Iris pigment epithelial cell (primary cell): ENCODE results near the gene NTM.
A peak's percentile ranks its signal among the peaks of the same experiment; 100 is the strongest.

ENCODE experiments used
- DNase-seq: peaks from one replicate; pipeline ENCODE4 v3.0.0-alpha.2; 2011; ENCODE audit warnings: low read depth

The NTM gene

DNA sequence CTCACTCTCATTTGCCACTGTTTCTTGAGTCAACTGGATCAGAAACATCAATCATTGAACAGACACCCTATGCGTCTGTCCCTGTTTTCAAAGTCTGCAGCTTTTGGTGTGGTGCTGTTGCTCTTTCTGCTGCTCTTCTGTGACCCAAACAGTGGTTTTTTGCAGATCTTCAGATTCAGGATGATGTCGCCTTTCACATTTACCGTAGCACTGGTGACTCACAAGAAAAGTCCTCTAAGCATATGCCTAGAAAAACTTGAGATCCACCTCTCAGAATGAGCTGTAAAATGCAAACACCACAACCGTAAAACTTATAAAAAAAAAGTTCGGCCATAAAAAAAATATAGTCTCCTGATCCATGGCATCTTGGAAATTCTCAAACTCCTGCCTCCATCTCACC, 400.4 kb downstream of the NTM start:
- DNase-seq, result peak; percentile 43

DNA sequence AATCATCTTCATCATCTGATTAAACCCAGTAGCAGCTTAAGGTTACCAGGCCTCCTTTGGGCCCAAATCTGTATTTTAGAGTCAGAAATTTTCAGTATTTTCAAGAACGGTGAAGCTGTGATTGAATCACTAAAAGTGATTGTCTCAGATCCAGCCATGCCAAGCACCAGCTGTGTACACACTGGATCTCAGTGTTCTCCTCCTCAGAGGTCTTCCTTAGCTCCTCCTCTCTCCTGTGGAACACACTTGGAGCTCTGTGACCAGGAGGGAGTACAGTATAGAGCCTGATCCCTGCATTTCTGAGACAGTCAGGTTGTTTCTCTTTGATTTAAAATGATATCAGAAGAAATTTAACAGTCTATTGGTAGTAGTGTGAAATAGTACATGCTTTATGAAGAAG, 401.1 kb downstream of the NTM start:
- no peak for DNase-seq

DNA sequence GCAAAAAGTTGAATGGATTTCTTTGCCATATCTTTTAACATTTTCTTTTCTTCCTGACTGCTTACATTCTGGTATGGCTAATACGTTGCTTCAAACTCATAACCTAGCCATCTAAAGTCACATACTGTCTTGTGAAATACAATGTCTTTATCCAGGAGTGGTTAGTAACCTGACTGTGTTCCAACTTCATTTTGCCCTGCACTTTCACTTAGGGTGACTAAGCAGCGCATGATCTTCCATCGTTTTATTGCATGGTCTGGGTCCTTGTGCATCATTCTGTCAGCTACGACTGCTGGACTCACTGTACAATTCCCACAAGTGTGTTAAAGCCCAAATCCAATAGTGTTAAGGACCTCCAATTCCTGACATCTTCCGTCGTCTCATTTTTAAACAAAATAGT, 403.2 kb downstream of the NTM start:
- DNase-seq, result peak; percentile 34

DNA sequence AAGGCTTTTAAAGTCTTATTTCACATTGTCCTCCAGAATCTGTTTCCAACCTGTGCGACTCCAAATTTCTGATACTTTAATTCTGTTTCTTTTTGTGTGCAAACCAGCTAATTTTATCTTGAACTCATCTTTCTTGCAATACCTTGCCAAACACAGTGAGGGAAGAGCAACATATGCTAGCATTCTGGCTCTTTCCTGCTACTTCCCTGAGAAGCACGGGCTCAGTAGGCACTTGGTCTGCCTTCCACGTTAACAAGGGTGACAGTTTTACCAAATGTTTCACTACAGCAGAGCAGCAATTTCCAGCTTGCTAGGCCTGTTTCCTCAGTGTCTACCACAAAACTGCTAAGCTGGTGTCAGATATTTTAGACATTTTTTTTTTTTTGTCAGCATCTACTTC, 405.8 kb downstream of the NTM start:
- DNase-seq, result no peak

DNA sequence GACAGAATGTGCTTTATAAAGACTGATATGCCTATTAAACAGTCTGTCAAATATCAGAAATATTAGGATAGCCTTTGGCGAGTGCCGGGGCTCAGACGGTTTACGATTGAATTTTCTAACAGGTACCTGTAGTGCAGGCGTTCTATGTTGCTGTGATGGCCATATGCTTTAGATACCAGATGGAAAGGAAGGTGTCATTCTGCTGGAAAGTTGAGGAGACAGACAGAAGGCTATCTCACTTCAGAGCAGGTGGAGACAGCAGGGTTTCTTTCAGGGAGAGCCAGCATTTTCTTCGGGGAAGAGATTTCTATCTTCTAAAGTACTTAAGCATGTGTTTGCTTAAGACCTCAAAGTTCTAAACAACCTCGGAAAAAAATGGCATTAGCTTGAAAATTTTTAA, 415.4 kb downstream of the NTM start:
- DNase-seq, result no peak

DNA sequence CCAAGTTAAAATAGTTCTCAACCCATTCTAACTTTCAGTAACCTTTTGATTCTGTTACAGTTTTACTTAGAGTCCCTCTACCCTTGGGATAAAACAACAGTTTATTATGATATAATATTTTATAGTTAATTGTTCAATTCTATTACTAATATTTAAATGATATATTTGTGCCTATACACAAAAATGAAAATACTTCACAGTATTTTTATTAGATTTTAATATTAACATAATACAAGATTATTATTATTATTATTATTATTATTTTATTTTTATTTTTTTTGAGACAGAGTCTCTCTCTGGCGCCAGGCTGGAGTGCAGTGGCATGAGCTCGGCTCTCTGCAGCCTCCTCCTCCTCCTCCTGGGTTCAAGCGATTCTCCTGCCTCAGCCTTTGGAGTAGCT, 416.7 kb downstream of the NTM start:
- no peak for DNase-seq

DNA sequence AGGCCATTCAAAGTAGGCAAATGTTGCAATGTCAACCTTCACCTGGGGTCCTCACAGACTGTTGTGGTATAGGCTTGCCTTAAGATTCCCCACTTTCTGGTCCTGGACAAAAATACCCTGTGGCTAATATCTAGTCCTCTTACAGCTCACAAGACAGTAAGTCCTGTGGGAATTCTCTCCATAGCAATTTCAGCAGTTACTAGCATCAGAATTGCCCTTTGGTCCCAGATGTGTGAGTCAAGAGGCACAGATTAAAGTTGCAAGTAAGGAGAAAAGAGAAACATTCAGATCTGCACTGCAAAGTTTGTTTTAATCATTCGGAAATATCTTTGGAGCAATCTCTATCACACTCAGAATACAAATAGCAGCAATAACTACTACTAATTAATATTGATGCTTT, 420.2 kb downstream of the NTM start:
- no peak for DNase-seq

DNA sequence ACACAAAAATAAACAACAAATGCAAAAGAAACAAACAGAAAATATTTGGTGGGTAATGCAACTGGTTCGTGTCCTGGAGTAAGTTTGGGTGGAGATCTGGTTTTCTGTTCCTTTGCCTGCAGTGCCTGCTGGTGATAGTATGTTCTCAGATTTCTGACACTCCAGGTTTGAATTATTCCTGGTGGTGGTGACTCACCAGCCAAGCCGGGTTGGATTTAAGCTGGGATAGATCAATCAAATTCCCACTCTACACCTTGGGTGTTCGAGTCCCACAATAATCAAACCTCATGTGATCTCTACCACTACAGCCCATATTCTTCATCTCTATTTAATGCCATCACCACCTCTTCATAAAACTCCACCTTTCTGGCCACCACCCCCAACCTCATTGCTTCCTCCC, 421.8 kb downstream of the NTM start:
- DNase-seq, result no peak

DNA sequence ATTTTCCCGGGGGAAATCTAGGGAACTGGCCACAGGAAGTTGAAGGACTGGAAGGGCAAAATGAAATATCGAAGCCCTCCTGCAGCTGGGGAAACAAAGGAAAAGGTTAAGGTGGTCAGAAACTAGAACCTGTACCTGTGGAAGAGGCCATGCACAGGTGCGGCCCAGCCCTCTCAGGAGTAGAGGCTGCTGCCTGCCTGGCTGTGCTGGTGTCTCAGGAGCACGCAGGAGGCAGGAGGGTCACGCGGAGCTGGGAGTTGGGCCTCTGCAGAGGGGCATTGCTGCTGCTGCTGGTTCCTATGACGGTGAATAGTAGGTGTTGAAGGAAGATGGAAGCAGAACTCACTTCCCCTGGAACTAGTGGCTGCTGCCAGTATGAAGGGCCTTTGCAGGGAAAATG, 425.7 kb downstream of the NTM start:
- DNase-seq, result no peak

DNA sequence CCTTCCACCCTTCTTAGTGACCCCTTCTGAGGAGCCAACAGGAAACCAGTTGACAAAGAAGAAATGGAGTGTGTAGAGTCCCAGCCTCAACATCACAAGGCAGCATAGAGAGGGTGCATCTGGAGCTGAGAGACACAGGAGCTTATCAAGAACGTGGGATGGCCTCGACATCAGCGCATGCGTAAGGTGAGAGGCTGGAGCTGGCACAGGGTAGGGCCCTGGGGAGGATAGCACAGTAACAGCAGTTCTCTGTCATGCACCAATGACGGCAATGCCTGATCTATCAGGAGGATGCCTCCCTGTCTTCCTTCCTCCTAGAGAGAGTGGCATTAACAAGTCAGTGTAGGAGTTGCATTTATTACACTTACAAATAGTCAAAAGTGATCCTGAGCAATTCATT, 426.1 kb downstream of the NTM start:
- no peak for DNase-seq

DNA sequence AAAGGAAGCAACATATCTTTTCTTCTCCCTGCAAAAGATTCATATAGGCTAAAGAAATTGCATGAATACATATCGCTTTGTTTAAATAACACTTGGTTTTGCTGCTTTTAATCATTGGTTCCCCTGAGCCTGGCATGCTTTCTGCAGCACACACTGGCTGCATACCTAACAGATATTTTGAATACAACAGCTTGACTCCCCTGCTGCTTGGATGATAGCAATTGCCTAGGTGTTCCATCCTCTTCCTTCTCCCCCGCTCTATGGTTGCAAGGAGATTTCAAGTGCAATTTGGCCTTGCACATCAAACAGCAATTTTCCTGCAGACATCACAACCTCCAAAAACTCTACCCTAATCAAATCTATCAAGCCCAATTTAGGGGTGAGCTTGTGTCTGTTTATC, 430.0 kb downstream of the NTM start:
- DNase-seq, result no peak

DNA sequence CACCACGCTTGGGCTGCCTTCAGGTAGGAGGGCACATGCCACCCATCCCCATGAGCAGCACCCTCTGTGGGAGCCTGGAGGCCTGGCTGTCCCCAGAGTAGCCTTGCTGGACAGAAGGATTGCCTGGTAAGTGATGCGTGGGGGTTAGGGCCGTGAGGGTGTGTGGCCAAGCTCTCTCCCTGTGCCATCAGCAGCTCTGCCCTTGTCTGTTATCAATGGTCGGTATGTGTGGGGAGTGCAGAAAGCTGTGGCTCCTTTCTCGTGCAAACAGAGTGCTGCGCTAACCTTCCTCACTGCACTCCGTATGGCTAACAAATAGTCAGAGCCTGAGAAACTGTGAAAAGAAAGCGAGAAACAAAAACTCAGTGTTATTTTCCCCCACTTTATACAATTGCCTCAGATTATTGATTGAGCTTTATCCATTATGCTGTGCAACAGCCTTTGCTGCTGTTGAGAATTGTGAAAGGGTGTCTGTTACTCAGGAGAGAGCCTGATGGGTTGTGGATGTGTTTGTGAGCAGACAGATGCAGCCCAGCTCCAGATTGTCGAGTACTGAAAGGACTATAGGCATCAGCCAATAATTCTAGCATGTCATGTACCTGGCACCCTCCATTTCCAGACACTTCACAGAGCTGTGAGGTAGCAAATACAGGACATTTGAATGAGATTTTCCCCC, 432.2 kb downstream of the NTM start:
- no peak for DNase-seq

DNA sequence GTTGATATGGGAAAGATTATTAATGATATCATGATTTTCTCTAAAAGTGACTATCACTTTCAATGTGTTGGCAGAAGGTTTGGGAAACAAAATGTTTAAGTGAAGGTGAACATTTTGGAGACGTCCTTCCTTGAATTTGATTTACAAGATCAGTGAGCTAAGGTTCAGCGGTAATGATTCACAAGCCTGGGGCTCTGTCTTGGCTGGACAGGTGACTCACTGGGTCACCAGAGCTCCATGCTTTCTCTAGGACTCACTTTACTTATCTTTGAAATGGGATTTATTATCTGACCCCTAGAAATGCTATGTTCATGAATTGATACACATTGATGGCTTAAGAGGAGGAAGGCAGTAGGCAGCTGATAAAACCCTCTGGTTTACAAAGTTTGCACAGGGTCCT, 437.5 kb downstream of the NTM start:
- DNase-seq, result no peak

DNA sequence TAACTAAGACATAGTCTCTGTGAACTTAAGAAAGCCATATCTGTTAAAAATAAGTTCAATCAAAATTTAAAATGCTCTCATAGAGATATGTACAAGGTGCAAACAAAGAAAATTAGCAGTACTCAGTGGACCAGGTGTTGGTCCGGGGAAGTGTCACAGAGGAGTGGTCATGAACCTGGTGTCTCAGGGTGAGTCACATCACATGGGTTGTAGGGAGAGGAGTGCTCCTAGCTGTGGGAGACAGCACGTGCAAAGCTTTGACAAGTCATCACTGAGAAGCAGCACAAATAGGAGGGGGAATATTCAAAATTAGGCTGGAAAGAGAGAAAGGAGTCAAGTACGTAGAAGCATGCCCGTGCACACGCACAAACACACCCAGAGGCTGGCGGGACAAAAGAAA, 438.1 kb downstream of the NTM start:
- no peak for DNase-seq

DNA sequence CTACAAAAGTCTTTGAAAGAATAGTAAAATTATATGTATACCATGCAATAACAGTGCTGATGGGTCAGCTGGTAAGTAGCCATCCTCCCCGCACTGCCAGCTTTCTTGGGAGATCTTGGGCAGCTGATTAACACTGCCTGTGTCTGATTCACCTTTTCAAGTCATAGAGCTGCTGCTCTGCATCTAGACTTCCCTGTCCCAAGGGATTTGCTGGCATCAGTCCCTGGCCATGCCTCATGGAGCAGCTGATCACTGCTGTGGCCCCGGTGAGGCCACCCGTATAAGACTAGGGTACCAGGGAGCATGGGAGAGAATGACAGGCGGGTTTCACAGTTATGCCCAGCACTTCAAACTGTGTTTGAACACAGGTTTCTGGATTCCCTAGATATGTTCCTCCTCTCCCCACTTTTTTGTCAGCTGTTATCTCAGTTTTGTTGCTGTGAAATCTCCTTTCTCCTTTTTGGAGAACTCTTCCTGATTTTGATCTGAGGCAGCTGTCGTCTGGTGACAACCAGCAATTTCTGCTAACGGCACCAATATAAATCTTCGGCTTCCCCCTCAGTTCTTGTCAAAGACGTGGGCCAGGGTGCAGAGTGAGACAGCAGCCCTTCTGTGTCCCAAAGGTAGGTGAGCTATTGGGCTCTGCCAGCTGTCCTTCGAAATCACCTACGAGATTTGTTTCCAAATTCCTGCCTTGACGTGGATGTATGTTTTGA, 438.9 kb downstream of the NTM start:
- DNase-seq, result no peak

DNA sequence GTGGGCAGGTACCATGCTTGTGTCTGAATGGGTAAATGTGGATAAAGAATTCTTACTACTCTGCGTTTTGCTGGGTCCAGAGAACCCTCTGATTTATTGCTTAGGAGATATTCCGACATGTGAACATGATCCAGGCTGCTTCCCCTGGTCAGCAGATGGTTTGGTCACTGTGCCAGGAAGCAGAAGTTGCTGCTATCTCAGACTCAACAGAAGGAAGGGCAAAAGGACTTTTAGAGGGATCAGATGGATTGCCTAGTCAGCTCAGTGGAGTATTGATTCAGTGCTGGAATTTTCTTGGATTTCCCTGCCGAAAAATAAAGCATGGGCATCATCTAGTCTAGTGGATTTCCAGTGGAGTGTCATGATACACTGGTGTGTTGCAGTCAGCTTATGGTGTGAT, 440.1 kb downstream of the NTM start:
- DNase-seq, result peak; percentile 8

DNA sequence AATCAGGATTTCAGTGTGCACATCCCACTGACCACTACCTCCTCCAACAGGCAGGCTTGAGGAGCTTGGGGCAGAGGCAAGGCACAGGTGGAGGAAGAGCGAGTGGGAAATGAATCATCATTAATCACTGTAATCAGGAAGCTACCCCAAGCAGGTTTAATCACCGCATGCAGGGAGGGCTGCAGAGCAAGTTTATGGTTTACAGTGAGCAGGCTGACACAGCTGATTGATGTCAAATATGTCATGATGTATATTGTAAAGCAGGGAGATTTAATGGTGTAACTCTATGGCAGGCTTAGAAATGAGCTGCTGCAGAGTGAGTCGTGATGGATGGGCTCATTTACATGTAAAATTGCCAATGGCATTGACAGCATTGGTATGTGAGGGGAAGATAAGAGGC, 441.0 kb downstream of the NTM start:
- DNase-seq, result peak; percentile 37

DNA sequence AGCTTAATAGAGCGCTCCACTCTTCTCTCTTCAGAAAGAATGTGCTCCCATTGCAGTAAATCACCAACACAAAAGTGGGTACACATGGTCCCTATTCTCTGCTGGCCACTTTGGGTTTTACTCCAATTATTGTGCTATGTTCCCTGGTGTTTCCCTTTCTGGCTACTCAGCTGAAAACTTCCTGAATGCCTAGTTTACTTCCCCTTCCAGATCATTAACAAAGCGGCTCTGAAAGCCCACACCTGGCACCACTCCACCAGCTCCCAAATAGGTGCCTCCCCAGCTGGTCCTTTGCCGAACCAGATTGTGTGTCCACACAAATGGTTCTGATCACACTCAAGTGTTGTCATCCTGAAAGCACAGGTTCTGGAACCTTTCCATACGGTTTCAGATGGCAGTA, 443.7 kb downstream of the NTM start:
- DNase-seq, result no peak

DNA sequence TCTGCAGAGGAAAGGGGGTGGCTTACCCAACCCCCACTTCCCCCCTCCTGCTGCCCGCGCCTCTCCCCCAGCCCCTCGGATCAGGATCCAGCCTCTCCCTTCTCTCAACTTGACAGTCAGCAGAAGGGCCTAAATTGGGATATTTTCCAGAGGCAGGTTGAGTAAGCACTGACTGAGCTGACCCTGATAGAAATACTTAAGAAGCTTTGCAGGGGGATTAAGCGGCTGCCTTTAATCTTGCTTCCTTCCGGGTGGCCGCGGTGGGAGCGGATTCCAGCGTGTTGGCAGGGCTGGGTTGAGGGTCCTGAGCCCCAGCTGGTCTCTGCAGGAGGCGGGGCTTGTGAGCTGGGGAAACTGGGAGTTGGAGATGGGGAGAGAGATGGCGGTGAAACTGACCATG, 445.2 kb downstream of the NTM start:
- DNase-seq, result peak; percentile 50

DNA sequence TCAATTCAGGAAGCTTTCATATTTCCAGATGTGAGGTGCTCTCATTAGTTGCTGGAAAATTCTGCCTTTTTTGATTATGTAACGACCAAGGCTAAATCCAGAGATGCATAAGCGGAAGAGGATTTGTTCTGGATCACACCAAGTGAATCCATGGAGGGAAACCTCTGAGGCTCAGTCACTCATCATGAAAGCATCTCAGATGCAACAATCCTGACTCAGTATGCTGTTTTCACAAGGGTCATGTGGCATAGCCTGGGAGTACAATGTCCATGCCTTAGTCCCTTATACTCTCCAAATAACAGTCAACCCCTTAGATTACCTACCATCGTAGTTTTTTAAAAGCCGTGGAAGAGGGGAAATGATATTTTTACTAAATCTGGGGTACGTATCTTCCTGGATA, 445.6 kb downstream of the NTM start:
- peak; percentile 61 for DNase-seq

DNA sequence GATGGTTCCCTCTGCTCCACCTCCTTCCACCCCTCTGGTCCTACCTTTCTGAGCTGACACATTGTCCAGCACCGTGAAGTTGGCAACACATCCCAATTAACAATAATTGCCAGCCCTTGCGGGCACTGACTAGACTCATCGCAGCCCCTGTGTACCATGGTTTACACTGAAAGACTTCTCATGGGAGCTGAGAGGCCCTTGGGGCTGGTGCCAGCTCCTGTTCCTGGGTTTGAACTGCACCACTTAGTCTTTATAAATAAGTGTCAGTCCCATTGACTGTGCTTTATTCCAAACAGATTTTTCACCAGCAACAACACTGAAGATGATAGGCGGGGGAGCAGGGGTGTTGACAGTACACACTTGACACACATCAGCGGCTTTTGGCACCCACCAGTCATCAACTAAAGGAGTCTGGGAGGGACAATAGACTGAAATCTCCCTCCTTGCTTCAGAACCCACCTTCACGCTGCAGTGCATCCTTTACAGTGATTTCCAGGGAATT, 447.3 kb downstream of the NTM start:
- no peak for DNase-seq

DNA sequence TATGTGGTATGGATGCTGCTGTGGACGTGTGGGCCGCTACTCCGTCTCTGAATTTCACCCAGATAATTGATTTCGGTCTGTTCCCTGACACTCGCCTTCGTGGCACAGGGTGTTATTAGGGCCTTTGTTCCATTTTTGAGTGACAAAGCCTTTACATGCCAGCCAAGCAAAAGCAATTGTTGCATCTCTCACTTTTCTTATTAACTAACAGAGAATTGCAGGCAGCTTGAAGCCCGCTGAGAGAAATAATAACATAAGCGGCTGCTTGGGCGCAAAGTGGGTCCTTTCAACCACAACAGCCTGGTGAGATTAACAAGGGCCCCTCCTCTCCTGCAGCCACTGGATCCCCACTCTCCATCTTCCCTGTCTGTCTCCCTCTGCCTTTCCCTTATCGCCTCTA, 449.4 kb downstream of the NTM start:
- DNase-seq, result no peak

DNA sequence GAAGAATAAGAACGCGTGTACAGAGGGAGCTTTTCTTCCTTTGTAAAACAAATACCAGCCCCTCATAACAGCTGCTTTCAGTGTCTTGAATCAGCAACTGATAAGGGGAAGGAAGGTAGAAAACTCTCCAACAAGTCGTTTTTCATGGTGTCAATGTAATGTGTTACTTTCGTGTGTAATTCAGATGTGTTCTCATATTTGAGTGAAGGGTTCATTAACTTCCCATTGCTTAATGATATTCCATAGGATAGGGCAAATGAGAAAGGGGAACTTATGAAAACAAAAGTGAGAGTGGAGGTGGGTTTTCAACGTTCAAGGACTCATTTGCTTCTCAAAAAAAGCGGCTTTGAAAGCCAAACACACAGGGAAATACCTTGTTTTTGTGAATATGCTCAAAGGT, 452.1 kb downstream of the NTM start:
- no peak for DNase-seq

DNA sequence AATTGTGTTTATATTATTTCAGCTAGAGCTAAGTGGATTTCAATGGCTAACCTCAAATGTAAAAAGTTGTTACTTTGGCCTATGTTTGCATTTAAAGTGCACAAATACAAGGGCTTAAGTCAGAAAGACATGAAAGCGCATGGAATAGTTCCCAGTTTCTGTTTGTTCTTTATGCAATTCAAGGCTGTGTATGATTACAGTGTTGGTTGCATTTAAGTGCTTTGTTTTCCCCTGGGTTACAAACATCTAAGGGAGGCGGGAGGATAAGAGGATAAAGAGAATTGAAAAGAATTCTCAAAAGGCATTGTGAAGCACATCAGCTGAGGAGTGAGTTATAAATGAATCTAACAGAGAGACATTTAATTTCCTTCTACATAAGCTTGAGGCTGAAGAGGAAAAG, 453.4 kb downstream of the NTM start:
- DNase-seq, result no peak
